Heart left ventricle (tissue), 16 donors: ENCODE measurements around the gene PRKG2. TPM values are rescaled to one million over a fixed set of nuclear protein-coding genes. Genes with fewer than 3 reads are reported as not detected.

Experiments used
- ATAC-seq, 4 donors: fragments of 200-7000 bp; cut with Tn5 transposase; one replicate each; pipeline ENCODE4 v1.9.1; 2020 to 2022; ENCODE audit warnings: moderate library complexity in 4 of 4, mild to moderate bottlenecking in 3 of 4, moderate number of reproducible peaks in 1 of 4
- DNase-seq, 5 donors: peaks; one replicate each; pipeline ENCODE4 v3.0.0-alpha.2; 2020
- H3K27ac ChIP-seq, 12 donors: fragments of 200-600 bp; sonication (generic) in 4 of 12; one replicate each; pipeline versions ENCODE4 v1.5.0 to v1.8.0; 2016 to 2022; ENCODE audit warnings: mild to moderate bottlenecking in 2 of 12
- H3K27me3 ChIP-seq, 9 donors: fragments of 200-600 bp; sonication (generic) in 2 of 9; one replicate each; pipeline versions ENCODE4 v1.5.1 to v1.8.0; 2016 to 2022; ENCODE audit warnings: mild to moderate bottlenecking in 3 of 9
- H3K36me3 ChIP-seq, 9 donors: fragments of 200-600 bp; sonication (generic) in 2 of 9; one replicate each; pipeline versions ENCODE4 v1.5.0 to v1.8.0; 2018 to 2022; ENCODE audit warnings: mild to moderate bottlenecking in 2 of 9
- H3K4me1 ChIP-seq, 12 donors: fragments of 200-600 bp; sonication (generic) in 4 of 12; one replicate each; pipeline versions ENCODE4 v1.5.0 to v1.8.0; 2016 to 2022; ENCODE audit warnings: mild to moderate bottlenecking in 3 of 12
- H3K4me3 ChIP-seq, 12 donors: fragments of 200-600 bp; sonication (generic) in 4 of 12; one replicate each; pipeline versions ENCODE4 v1.5.0 to v1.8.0; 2017 to 2022; ENCODE audit warnings: mild to moderate bottlenecking in 9 of 12, moderate library complexity in 4 of 12
- H3K9me3 ChIP-seq, 12 donors: fragments of 200-600 bp; sonication (generic) in 4 of 12; one replicate each; pipeline versions ENCODE4 v1.5.0 to v1.8.0; 2016 to 2022; ENCODE audit warnings: mild to moderate bottlenecking in 1 of 12
- POLR2A ChIP-seq, 2 donors: fragments of 450-650 bp; IDR thresholded peaks; one replicate each; pipeline ENCODE4 v1.6.1; 2017; ENCODE audit warnings: antibody characterized with exemption in 2 of 2, mild to moderate bottlenecking in 2 of 2, moderate library complexity in 2 of 2
- WGBS, 4 donors: extraction: QIAGEN DNeasy Blood & Tissue Kit in 2 of 4; methylation state at CpG; one replicate each; pipeline versions ENCODE4 v1.1.5 to v1.1.7; 2013 to 2018; 5-methylcytosine and 5-hydroxymethylcytosine counted together
- intact Hi-C, 10 donors: fragments of 100-400 bp; cut with DNase I; formaldehyde crosslinking; loops; one replicate each; pipeline versions ENCODE4 v1.11.1 to v1.14.2; 2022
- polyA plus RNA-seq, 2 donors: library from polyadenylated mRNA; stranded (reverse); fragments of 200-250 nt; gene quantifications; one replicate each; pipeline ENCODE4 v1.2.3, GENCODE V29; 2013
- total RNA-seq, 9 donors: library from RNA; depleted of rRNA in 2 of 9; stranded (reverse); fragments of >200 nt in 2 of 9; fragmentation: NEBNext Ultra II Directional in 3 of 9; extraction: Animal tissue kit (Norgen Biotek cat#: 25700) in 3 of 9; gene quantifications; one replicate each; pipeline versions ENCODE4 v1.1.0 to v1.2.4, GENCODE V29; 2016 to 2023
- TF ChIP-seq, protein P1 (sequence below), 12 donors: fragments of 200-600 bp; sonication (generic) in 4 of 12; IDR thresholded peaks; one replicate each; pipeline versions ENCODE4 v1.5.0 to v1.8.0; 2018 to 2022; ENCODE audit warnings: antibody characterized with exemption in 12 of 12, mild to moderate bottlenecking in 5 of 12
- donor health status: ischemic (EF 13 %, LVEDD 7.1; RV severe dilation, severe dysfunction).
- donor health status: healthy with polysubstance abuse.
- donor health status: DM: no; HTN: yes; CAD: no.
- donor health status: DM: no; HTN: no; CAD: no.
- donor health status: ischemic (EF 25% LVEDD 6.9; RV normal size, moderate dysfunction).
- donor health status: ischemic (EF 25% LVEDD 5.7; RV mildly dilated, moderate dysfunction).
- donor health status: healthy.
- donor health status: DM: yes; HTN: yes; CAD: no.
- donor health status: ischemic (EF 35%, LVEDD 5.7; RV mildly dilated, moderate dysfunction).
- donor health status: nonischemic (EF 11% LVEDD 7.7; RV severe dilation, severe dysfunction).
- donor health status: DM: yes; HTN: yes; CAD: no.
- donor health status: PGD.
- donor health status: ischemic (EF 29% LVEDD 5.4; RV normal size, mild dysfunction).
- donor health status: nonischemic (EF 23%, LVEDD 6.1; RV moderate dilation, normal function).

PRKG2 gene
- total and polyA plus RNA-seq, 11 donors = 0.06 to 0.75 (median 0.35) TPM; not detected in 5

DNA sequence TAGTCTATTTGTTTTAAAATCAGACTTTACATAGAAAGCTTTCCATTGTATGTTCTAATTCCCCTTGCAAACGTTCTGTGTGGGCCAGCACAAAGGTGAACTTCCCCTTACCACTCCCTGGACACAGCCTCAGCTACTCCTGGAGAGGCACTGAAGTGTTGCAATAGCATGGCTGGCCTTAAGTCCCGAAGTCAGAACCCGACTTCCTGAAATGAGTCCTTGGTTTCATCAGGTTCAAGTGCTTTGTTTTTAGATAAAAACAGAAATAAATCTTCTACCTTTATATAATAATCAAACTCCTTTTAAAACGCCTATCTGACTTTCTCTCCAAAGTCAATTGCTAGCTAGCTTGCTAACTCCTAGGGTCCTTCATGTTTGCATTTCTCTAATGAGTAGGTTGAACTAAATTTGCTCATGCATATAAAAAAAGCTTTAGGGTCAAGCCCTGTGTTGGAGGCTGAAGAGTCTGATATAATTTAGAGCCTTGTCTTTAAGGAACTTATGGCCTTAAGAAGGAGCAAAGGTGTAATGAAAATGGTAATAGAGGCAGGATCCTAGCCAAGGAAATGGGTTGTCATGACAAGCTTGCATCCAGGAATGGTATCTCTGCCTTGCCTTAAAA, 175.6 kb downstream of the PRKG2 start:
- H3K4me3 ChIP-seq = no peak overlapping the region
- WGBS, 4 donors = 47 to 52% (median 50%) methylated on average over 4 of the region's 4 CpGs
- H3K9me3 ChIP-seq = no peaks in the 10 kb centered on the region
- H3K36me3 ChIP-seq = no peaks in the 10 kb centered on the region
- peaks cover 0 to 11% (median 0%) of the 10 kb centered on the region in 9 donors for H3K27me3 ChIP-seq
- H3K27ac ChIP-seq = no peak overlapping the region
- intact Hi-C loops = loop anchor here in 1 of 10 donors (5.0 kb wide), 1 partner anchor 672 kb away; no protein-coding TSS in a partner anchor
- H3K4me1 ChIP-seq = no peaks in the 10 kb centered on the region
- TF ChIP-seq, protein P1, sequence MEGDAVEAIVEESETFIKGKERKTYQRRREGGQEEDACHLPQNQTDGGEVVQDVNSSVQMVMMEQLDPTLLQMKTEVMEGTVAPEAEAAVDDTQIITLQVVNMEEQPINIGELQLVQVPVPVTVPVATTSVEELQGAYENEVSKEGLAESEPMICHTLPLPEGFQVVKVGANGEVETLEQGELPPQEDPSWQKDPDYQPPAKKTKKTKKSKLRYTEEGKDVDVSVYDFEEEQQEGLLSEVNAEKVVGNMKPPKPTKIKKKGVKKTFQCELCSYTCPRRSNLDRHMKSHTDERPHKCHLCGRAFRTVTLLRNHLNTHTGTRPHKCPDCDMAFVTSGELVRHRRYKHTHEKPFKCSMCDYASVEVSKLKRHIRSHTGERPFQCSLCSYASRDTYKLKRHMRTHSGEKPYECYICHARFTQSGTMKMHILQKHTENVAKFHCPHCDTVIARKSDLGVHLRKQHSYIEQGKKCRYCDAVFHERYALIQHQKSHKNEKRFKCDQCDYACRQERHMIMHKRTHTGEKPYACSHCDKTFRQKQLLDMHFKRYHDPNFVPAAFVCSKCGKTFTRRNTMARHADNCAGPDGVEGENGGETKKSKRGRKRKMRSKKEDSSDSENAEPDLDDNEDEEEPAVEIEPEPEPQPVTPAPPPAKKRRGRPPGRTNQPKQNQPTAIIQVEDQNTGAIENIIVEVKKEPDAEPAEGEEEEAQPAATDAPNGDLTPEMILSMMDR (IDR thresholded peaks at IDR 0.05) = no peak
- no peak for TF ChIP-seq POLR2A (IDR thresholded peaks at IDR 0.05)
- ATAC-seq (no peak), DNase-seq (no peak)

GRCh38 chr4:81038636-81039350, 176.2 kb downstream of the PRKG2 start:
- no peaks in the 10 kb centered on the region for H3K36me3 ChIP-seq
- intact Hi-C loops = loop anchor here in 1 of 10 donors (5.0 kb wide), 1 partner anchor 671 kb away; no protein-coding TSS in a partner anchor
- H3K4me1 ChIP-seq = no peaks in the 10 kb centered on the region
- H3K4me3 ChIP-seq = no peak overlapping the region
- no peak overlapping the region for H3K27ac ChIP-seq
- DNase-seq = no peak
- ATAC-seq = no peak
- 64 to 72% (median 67%) methylated on average over 1 of the region's 1 CpG for WGBS, 4 donors
- H3K9me3 ChIP-seq = no peaks in the 10 kb centered on the region
- H3K27me3 ChIP-seq = peaks cover 0 to 16% (median 4%) of the 10 kb centered on the region in 9 donors
- TF ChIP-seq POLR2A (IDR thresholded peaks at IDR 0.05) = no peak
- TF ChIP-seq, protein P1 (IDR thresholded peaks at IDR 0.05) = no peak

Other genes starting within 250 kb of the PRKG2 start
- 1 to 10 TPM in 1 of 9 donors, under 1 TPM in 1, not detected in 7; 0.04 to 3.7 TPM for gene BMP3, start 184.5 kb downstream of the PRKG2 start, total RNA-seq
- not detected for gene BMP3, start 184.5 kb downstream of the PRKG2 start, polyA plus RNA-seq